SK-N-SH treated with all-trans-retinoic acid at 6 μM for 48 hours (cell line): ENCODE measurements around the gene ZCCHC7.
A peak's percentile ranks its signal among the peaks of the same experiment; 100 is the strongest.

Experiments used
- ATAC-seq: fragments of 200-7000 bp; cut with Tn5 transposase; 3 replicates; pipeline ENCODE4 v1.9.1; 2020; ENCODE audit warnings: mild to moderate bottlenecking, moderate library complexity
- ARNTL ChIP-seq: fragments of 450-650 bp; formaldehyde crosslinking; IDR thresholded peaks from 2 replicates; pipeline ENCODE4 v1.5.0; 2020; ENCODE audit warnings: low read depth, mild to moderate bottlenecking, moderate library complexity, borderline replicate concordance
- BACH2 ChIP-seq: fragments of 250-450 bp; sonication (Bioruptor Pico); IDR thresholded peaks from 2 replicates; pipeline ENCODE4 v1.9.0; 2021; ENCODE audit warnings: mild to moderate bottlenecking, borderline replicate concordance
- CREB5 ChIP-seq: fragments of 250-450 bp; sonication (Bioruptor Pico); IDR thresholded peaks from 2 replicates; pipeline ENCODE4 v1.5.1; 2020; ENCODE audit warnings: low read depth, mild to moderate bottlenecking, moderate library complexity
- CSDC2 ChIP-seq: fragments of 250-450 bp; sonication (Bioruptor Pico); IDR thresholded peaks from 2 replicates; pipeline ENCODE4 v1.5.0; 2020; ENCODE audit warnings: mild to moderate bottlenecking, moderate library complexity
- ESRRG ChIP-seq: fragments of 250-450 bp; sonication (Bioruptor Pico); IDR thresholded peaks from 2 replicates; pipeline ENCODE4 v1.6.1; 2021; ENCODE audit warnings: mild to moderate bottlenecking
- GLIS3 ChIP-seq: fragments of 250-450 bp; sonication (Bioruptor Pico); IDR thresholded peaks from 2 replicates; pipeline ENCODE4 v1.5.0; 2020; ENCODE audit warnings: mild to moderate bottlenecking, moderate library complexity
- OSR1 ChIP-seq: fragments of 250-450 bp; sonication (Bioruptor Pico); IDR thresholded peaks from 2 replicates; pipeline ENCODE4 v1.8.0; 2022; ENCODE audit warnings: moderate library complexity, mild to moderate bottlenecking, inconsistent platforms
- POU6F1 ChIP-seq: fragments of 250-450 bp; sonication (Bioruptor Pico); IDR thresholded peaks from 2 replicates; pipeline ENCODE4 v1.8.0; 2021; ENCODE audit warnings: low read depth, mild to moderate bottlenecking, moderate library complexity, borderline replicate concordance
- PPARA ChIP-seq: fragments of 250-450 bp; sonication (Bioruptor Pico); IDR thresholded peaks from 2 replicates; pipeline ENCODE4 v1.5.0; 2020; ENCODE audit warnings: mild to moderate bottlenecking, borderline replicate concordance
- RARB ChIP-seq: fragments of 250-450 bp; sonication (Bioruptor Pico); IDR thresholded peaks from 2 replicates; pipeline ENCODE4 v1.8.0; 2021; ENCODE audit warnings: mild to moderate bottlenecking, moderate library complexity
- SNAI2 ChIP-seq: fragments of 250-450 bp; sonication (Bioruptor Pico); IDR thresholded peaks from 2 replicates; pipeline ENCODE4 v1.5.0; 2020; ENCODE audit warnings: mild to moderate bottlenecking, moderate library complexity
- TCF4 ChIP-seq: fragments of 250-450 bp; sonication (Bioruptor Pico); IDR thresholded peaks from 2 replicates; pipeline ENCODE4 v1.8.0; 2021; ENCODE audit warnings: mild to moderate bottlenecking, moderate library complexity, borderline replicate concordance
- TOX ChIP-seq: fragments of 250-450 bp; sonication (Bioruptor Pico); IDR thresholded peaks from 2 replicates; pipeline ENCODE4 v1.8.0; 2021; ENCODE audit warnings: mild to moderate bottlenecking, moderate library complexity, borderline replicate concordance
- ZC3H10 ChIP-seq: fragments of 250-450 bp; sonication (Bioruptor Pico); IDR thresholded peaks from 2 replicates; pipeline ENCODE4 v1.5.1; 2021; ENCODE audit warnings: mild to moderate bottlenecking, moderate library complexity
- ZFP3 ChIP-seq: fragments of 250-450 bp; sonication (Bioruptor Pico); IDR thresholded peaks from 2 replicates; pipeline ENCODE4 v1.5.0; 2020; ENCODE audit warnings: mild to moderate bottlenecking, moderate library complexity
- ZFP30 ChIP-seq: fragments of 450-650 bp; formaldehyde crosslinking; IDR thresholded peaks from 2 replicates; pipeline ENCODE4 v1.5.0; 2022; ENCODE audit warnings: mild to moderate bottlenecking, moderate library complexity
- ZNF565 ChIP-seq: fragments of 450-650 bp; formaldehyde crosslinking; conservative IDR thresholded peaks from 2 replicates; pipeline ENCODE4 v1.5.0; 2020; ENCODE audit warnings: low read depth, mild to moderate bottlenecking, moderate library complexity
- ZNF70 ChIP-seq: fragments of 450-650 bp; formaldehyde crosslinking; IDR thresholded peaks from 2 replicates; pipeline ENCODE4 v1.5.0; 2020; ENCODE audit warnings: mild to moderate bottlenecking, moderate library complexity
- ZNF8 ChIP-seq: fragments of 450-650 bp; formaldehyde crosslinking; IDR thresholded peaks from 2 replicates; pipeline ENCODE4 v1.5.0; 2020; ENCODE audit warnings: mild to moderate bottlenecking, moderate library complexity
- TF ChIP-seq, protein P1 (sequence below): fragments of 250-450 bp; sonication (Bioruptor Pico); IDR thresholded peaks from 2 replicates; pipeline ENCODE4 v1.5.1; 2021; ENCODE audit warnings: mild to moderate bottlenecking, moderate library complexity
- TF ChIP-seq, protein P2 (sequence below): fragments of 250-450 bp; sonication (Bioruptor Pico); IDR thresholded peaks from 2 replicates; pipeline ENCODE4 v1.5.0; 2020; ENCODE audit warnings: mild to moderate bottlenecking, moderate library complexity
- TF ChIP-seq, protein P3 (sequence below): fragments of 250-450 bp; sonication (Bioruptor Pico); IDR thresholded peaks from 2 replicates; pipeline ENCODE4 v1.8.0; 2020; ENCODE audit warnings: mild to moderate bottlenecking, moderate library complexity, borderline replicate concordance

Gene ZCCHC7

DNA sequence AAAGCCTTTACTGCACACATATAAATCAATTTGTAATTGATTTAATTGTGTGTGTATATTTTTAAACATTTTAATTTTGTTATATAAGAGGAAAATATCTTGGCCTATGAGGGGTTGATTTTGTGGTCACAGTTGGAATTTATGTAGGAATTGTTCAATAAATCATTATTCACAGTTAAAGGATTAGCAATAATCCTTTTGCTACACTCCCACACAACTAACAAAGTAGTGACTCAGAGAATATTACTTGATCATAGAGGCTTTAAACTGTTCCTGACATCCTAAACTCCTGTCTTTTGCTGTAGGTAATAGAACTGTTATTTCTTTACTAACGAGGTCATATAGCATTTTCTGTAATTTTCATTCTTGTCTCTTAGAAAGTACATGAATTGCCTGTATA lies 95.5 kb downstream of the ZCCHC7 start:
- no peak for TF ChIP-seq BACH2 (CRISPR knock-in tag)
- no peak for TF ChIP-seq ZFP30 (CRISPR knock-in tag)
- no peak for TF ChIP-seq SNAI2 (CRISPR knock-in tag)
- TF ChIP-seq, protein P1, sequence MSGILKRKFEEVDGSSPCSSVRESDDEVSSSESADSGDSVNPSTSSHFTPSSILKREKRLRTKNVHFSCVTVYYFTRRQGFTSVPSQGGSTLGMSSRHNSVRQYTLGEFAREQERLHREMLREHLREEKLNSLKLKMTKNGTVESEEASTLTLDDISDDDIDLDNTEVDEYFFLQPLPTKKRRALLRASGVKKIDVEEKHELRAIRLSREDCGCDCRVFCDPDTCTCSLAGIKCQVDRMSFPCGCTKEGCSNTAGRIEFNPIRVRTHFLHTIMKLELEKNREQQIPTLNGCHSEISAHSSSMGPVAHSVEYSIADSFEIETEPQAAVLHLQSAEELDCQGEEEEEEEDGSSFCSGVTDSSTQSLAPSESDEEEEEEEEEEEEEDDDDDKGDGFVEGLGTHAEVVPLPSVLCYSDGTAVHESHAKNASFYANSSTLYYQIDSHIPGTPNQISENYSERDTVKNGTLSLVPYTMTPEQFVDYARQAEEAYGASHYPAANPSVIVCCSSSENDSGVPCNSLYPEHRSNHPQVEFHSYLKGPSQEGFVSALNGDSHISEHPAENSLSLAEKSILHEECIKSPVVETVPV, result no peak
- TF ChIP-seq OSR1 (CRISPR knock-in tag), result no peak
- TF ChIP-seq PPARA, result no peak
- TF ChIP-seq POU6F1, result no peak
- TF ChIP-seq ZFP3, result no peak
- TF ChIP-seq CSDC2 (CRISPR knock-in tag), result no peak
- TF ChIP-seq, all 23 proteins: peak for 0
- peak; percentile 62; the same call in 2 of the 3 replicates for ATAC-seq

- TF ChIP-seq CREB5, result no peak
- TF ChIP-seq ZC3H10 (CRISPR knock-in tag), result no peak
- TF ChIP-seq RARB (CRISPR knock-in tag), result no peak
- no peak for TF ChIP-seq TOX (CRISPR knock-in tag)
- no peak for TF ChIP-seq ZNF70
- TF ChIP-seq ZFP3, result no peak
- no peak for TF ChIP-seq PPARA
- no peak for TF ChIP-seq CSDC2 (CRISPR knock-in tag)
- TF ChIP-seq, protein P1, result no peak
- TF ChIP-seq ESRRG (CRISPR knock-in tag), result no peak
- TF ChIP-seq TCF4 (CRISPR knock-in tag), result no peak
- no peak for TF ChIP-seq GLIS3 (CRISPR knock-in tag)
- TF ChIP-seq, protein P2, sequence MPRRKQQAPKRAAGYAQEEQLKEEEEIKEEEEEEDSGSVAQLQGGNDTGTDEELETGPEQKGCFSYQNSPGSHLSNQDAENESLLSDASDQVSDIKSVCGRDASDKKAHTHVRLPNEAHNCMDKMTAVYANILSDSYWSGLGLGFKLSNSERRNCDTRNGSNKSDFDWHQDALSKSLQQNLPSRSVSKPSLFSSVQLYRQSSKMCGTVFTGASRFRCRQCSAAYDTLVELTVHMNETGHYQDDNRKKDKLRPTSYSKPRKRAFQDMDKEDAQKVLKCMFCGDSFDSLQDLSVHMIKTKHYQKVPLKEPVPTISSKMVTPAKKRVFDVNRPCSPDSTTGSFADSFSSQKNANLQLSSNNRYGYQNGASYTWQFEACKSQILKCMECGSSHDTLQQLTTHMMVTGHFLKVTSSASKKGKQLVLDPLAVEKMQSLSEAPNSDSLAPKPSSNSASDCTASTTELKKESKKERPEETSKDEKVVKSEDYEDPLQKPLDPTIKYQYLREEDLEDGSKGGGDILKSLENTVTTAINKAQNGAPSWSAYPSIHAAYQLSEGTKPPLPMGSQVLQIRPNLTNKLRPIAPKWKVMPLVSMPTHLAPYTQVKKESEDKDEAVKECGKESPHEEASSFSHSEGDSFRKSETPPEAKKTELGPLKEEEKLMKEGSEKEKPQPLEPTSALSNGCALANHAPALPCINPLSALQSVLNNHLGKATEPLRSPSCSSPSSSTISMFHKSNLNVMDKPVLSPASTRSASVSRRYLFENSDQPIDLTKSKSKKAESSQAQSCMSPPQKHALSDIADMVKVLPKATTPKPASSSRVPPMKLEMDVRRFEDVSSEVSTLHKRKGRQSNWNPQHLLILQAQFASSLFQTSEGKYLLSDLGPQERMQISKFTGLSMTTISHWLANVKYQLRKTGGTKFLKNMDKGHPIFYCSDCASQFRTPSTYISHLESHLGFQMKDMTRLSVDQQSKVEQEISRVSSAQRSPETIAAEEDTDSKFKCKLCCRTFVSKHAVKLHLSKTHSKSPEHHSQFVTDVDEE (CRISPR knock-in tag), result no peak
- TF ChIP-seq ZFP30 (CRISPR knock-in tag), result no peak
- TF ChIP-seq OSR1 (CRISPR knock-in tag), result no peak
- no peak for ATAC-seq
These were observed 96.8 kb downstream of the ZCCHC7 start for GRCh38 chr9:37217161-37217560.

- no peak for ATAC-seq
- TF ChIP-seq ARNTL (no peak), ZC3H10 (CRISPR knock-in tag) (no peak), RARB (CRISPR knock-in tag) (no peak), CREB5 (no peak), ZNF70 (no peak), ZNF565 (no peak), POU6F1 (no peak), CSDC2 (CRISPR knock-in tag) (no peak), TOX (CRISPR knock-in tag) (no peak), ZNF8 (CRISPR knock-in tag) (no peak), GLIS3 (CRISPR knock-in tag) (no peak)
- TF ChIP-seq, protein P1, result no peak
- TF ChIP-seq, protein P3, sequence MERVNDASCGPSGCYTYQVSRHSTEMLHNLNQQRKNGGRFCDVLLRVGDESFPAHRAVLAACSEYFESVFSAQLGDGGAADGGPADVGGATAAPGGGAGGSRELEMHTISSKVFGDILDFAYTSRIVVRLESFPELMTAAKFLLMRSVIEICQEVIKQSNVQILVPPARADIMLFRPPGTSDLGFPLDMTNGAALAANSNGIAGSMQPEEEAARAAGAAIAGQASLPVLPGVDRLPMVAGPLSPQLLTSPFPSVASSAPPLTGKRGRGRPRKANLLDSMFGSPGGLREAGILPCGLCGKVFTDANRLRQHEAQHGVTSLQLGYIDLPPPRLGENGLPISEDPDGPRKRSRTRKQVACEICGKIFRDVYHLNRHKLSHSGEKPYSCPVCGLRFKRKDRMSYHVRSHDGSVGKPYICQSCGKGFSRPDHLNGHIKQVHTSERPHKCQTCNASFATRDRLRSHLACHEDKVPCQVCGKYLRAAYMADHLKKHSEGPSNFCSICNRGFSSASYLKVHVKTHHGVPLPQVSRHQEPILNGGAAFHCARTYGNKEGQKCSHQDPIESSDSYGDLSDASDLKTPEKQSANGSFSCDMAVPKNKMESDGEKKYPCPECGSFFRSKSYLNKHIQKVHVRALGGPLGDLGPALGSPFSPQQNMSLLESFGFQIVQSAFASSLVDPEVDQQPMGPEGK, result no peak
These were observed 98.5 kb downstream of the ZCCHC7 start for GRCh38 chr9:37218800-37219425.
